Uterus (tissue), 4 donors: Measurements from ENCODE around the gene SERP1. TPM values are rescaled to one million over a fixed set of nuclear protein-coding genes. Genes with fewer than 3 reads are reported as not detected.

Experiments used
- DNase-seq, 2 donors: peaks; one replicate each; pipeline ENCODE4 v3.0.0-alpha.2; 2019 to 2020
- H3K27ac ChIP-seq, 2 donors: fragments of 200-600 bp; sonication (generic); 1 replicate in 1 of 2; 2 replicates in 1 of 2; pipeline ENCODE4 v1.5.1; 2016 to 2018
- H3K27me3 ChIP-seq, 2 donors: fragments of 200-600 bp; sonication (generic); one replicate each; pipeline ENCODE4 v1.5.1; 2018 to 2019; ENCODE audit warnings: control low read depth in 1 of 2
- H3K36me3 ChIP-seq, 2 donors: fragments of 200-600 bp; sonication (generic); one replicate each; pipeline ENCODE4 v1.5.1; 2019; ENCODE audit warnings: control low read depth in 1 of 2
- H3K4me1 ChIP-seq, 2 donors: fragments of 200-600 bp; sonication (generic); one replicate each; pipeline ENCODE4 v1.5.1; 2018 to 2019; ENCODE audit warnings: control low read depth in 1 of 2
- H3K4me3 ChIP-seq, 2 donors: fragments of 200-600 bp; sonication (generic); 1 replicate in 1 of 2; 2 replicates in 1 of 2; pipeline ENCODE4 v1.5.1; 2018 to 2019; ENCODE audit warnings: mild to moderate bottlenecking in 1 of 2
- H3K9me3 ChIP-seq, 2 donors: fragments of 200-600 bp; sonication (generic); one replicate each; pipeline ENCODE4 v1.5.1; 2019; ENCODE audit warnings: control low read depth in 1 of 2
- CTCF ChIP-seq, 4 experiments: fragments of 200-600 bp in 2 of 4; fragments of 450-650 bp in 2 of 4; sonication (generic) in 2 of 4; IDR thresholded peaks; one replicate each; pipeline ENCODE4 v1.5.1; 2016 to 2019; ENCODE audit warnings: antibody characterized with exemption in 4 of 4, mild to moderate bottlenecking in 2 of 4, moderate library complexity in 1 of 4
- POLR2A ChIP-seq, 2 donors: fragments of 450-650 bp; IDR thresholded peaks; one replicate each; pipeline ENCODE4 v1.6.1; 2016; ENCODE audit warnings: antibody characterized with exemption in 2 of 2, mild to moderate bottlenecking in 1 of 2, moderate library complexity in 1 of 2
- intact Hi-C: fragments of 100-400 bp; cut with DNase I; formaldehyde crosslinking; loops from one replicate; pipeline ENCODE4 v1.15.1; 2023; ENCODE audit warnings: low total_unique reads
- total RNA-seq, 4 donors: library from RNA; depleted of rRNA in 3 of 4; stranded (reverse); fragments of >200 nt in 3 of 4; gene quantifications; one replicate each; pipeline versions ENCODE4 v1.1.0 to v1.2.4, GENCODE V29; 2014 to 2023
- donor health status: DM: yes; HTN: yes; CAD: no.

Gene SERP1
- total RNA-seq, 4 donors from 2014 or later = 77.4 to 151 (median 83.8) TPM

- H3K4me3 ChIP-seq = no peak overlapping the region
- intact Hi-C loops = no loop called here
- DNase-seq = no peak
- no peaks in the 10 kb centered on the region for H3K27me3 ChIP-seq
- TF ChIP-seq POLR2A (IDR thresholded peaks at IDR 0.05) = no peak
- no peak for TF ChIP-seq CTCF (IDR thresholded peaks at IDR 0.05)
- H3K4me1 ChIP-seq = peaks cover 0 to 4% of the 10 kb centered on the region in 2 donors
- H3K9me3 ChIP-seq = no peaks in the 10 kb centered on the region
- no peak overlapping the region for H3K27ac ChIP-seq
- H3K36me3 ChIP-seq = no peaks in the 10 kb centered on the region
These were observed 6.0 kb downstream of the SERP1 start for GRCh38 chr3:150540297-150540696.

GRCh38 chr3:150538324-150539208 lies 7.7 kb downstream of the SERP1 start:
- no peak overlapping the region for H3K4me3 ChIP-seq
- no peaks in the 10 kb centered on the region for H3K27me3 ChIP-seq
- H3K27ac ChIP-seq = no peak overlapping the region
- H3K36me3 ChIP-seq = no peaks in the 10 kb centered on the region
- intact Hi-C loops = no loop called here
- DNase-seq = no peak
- TF ChIP-seq CTCF (IDR thresholded peaks at IDR 0.05) (no peak), POLR2A (IDR thresholded peaks at IDR 0.05) (no peak)
- H3K4me1 ChIP-seq = peaks cover 0 to 3% of the 10 kb centered on the region in 2 donors
- no peaks in the 10 kb centered on the region for H3K9me3 ChIP-seq

GRCh38 chr3:150535204-150535603 lies 11.1 kb downstream of the SERP1 start:
- no peak overlapping the region for H3K4me3 ChIP-seq
- H3K27me3 ChIP-seq = no peaks in the 10 kb centered on the region
- H3K27ac ChIP-seq = no peak overlapping the region
- no peak for DNase-seq
- intact Hi-C loops = no loop called here
- H3K9me3 ChIP-seq = no peaks in the 10 kb centered on the region
- TF ChIP-seq POLR2A (IDR thresholded peaks at IDR 0.05) (no peak), CTCF (IDR thresholded peaks at IDR 0.05) (no peak)
- H3K4me1 ChIP-seq = no peaks in the 10 kb centered on the region
- no peaks in the 10 kb centered on the region for H3K36me3 ChIP-seq

GRCh38 chr3:150531775-150532174 lies 14.5 kb downstream of the SERP1 start:
- intact Hi-C loops = no loop called here
- Histone ChIP-seq H3K27me3 (no peaks in the 10 kb centered on the region), H3K27ac (no peak overlapping the region), H3K9me3 (no peaks in the 10 kb centered on the region), H3K36me3 (no peaks in the 10 kb centered on the region), H3K4me1 (no peaks in the 10 kb centered on the region), H3K4me3 (no peak overlapping the region)
- TF ChIP-seq CTCF (IDR thresholded peaks at IDR 0.05) (no peak), POLR2A (IDR thresholded peaks at IDR 0.05) (no peak)
- no peak for DNase-seq

GRCh38 chr3:150528354-150528797 lies 17.9 kb downstream of the SERP1 start:
- H3K36me3 ChIP-seq = no peaks in the 10 kb centered on the region
- no peak overlapping the region for H3K27ac ChIP-seq
- H3K4me3 ChIP-seq = no peak overlapping the region
- no peaks in the 10 kb centered on the region for H3K9me3 ChIP-seq
- no peak for DNase-seq
- TF ChIP-seq POLR2A (IDR thresholded peaks at IDR 0.05) (no peak), CTCF (IDR thresholded peaks at IDR 0.05) (peak in 1 of 4 experiments; percentile 24)
- intact Hi-C loops = loop anchor here (5.0 kb wide), 1 partner anchor 184 kb away; no protein-coding TSS in a partner anchor
- no peaks in the 10 kb centered on the region for H3K27me3 ChIP-seq
- H3K4me1 ChIP-seq = no peaks in the 10 kb centered on the region
